Endothelial cell of umbilical vein (primary cell): ENCODE data around the gene FIGLA. TPM values are rescaled to one million over a fixed set of nuclear protein-coding genes. Genes with fewer than 3 reads are reported as not detected.

Source experiments
- BruUV-seq: library from RNA; stranded (reverse); fragments of 400-500 nt; replicated peaks from 2 replicates; lab custom pipeline; 2021; lab: Mats Ljungman, UMichigan
- CTCF ChIA-PET: fragments of 300-600, 350-600 bp; sonication (Branson Sonifier 250); formaldehyde crosslinking; loops from one replicate; lab custom pipeline; 2021; ENCODE audit warnings: antibody characterized with exemption, inconsistent platforms; lab: Charles Lee
- POLR2A ChIA-PET: fragments of 300-600, 350-600 bp; sonication (Branson Sonifier 250); formaldehyde crosslinking; loops from one replicate; lab custom pipeline; 2021; ENCODE audit warnings: antibody characterized with exemption, inconsistent platforms; lab: Charles Lee
- DNase-seq: peaks from one replicate; pipeline ENCODE4 v3.0.0-alpha.2; 2011; ENCODE audit warnings: low read depth, low spot score
- FAIRE-seq: peaks from 2 replicates; lab custom pipeline; 2011; peaks lifted over from hg19 to GRCh38; lab: Jason Lieb, UNC
- H2AFZ ChIP-seq: 2 replicates; pipeline ENCODE4 v1.6.0; 2012; ENCODE audit warnings: low read depth, low read length, control low read depth, inconsistent platforms
- H3K27ac ChIP-seq: 2 replicates; pipeline ENCODE4 v1.5.1; 2011; ENCODE audit warnings: low read depth, mild to moderate bottlenecking, control low read depth, low read length, moderate library complexity; ENCODE audit not compliant: insufficient read depth
- H3K27me3 ChIP-seq, 2 experiments: 2 replicates each; pipeline versions ENCODE4 v1.6.0 to v1.6.1; 2011; ENCODE audit warnings: low read length in 2 of 2, mixed read lengths in 1 of 2; ENCODE audit not compliant: control insufficient read depth in 2 of 2, insufficient read depth in 2 of 2
- H3K36me3 ChIP-seq, 2 experiments: 2 replicates in 1 of 2; 3 replicates in 1 of 2; pipeline ENCODE4 v1.5.1; 2011; ENCODE audit warnings: low read length in 2 of 2, mild to moderate bottlenecking in 1 of 2, moderate library complexity in 1 of 2; ENCODE audit not compliant: control insufficient read depth in 2 of 2, insufficient read depth in 2 of 2; ENCODE audit errors: extremely low read depth in 1 of 2
- H3K4me1 ChIP-seq: 3 replicates; pipeline ENCODE4 v1.5.1; 2011; ENCODE audit warnings: mild to moderate bottlenecking, low read length; ENCODE audit not compliant: control insufficient read depth, insufficient read depth; ENCODE audit errors: extremely low read depth
- H3K4me2 ChIP-seq: 2 replicates; pipeline ENCODE4 v1.6.1; 2011; ENCODE audit warnings: low read length, control low read depth, mixed read lengths; ENCODE audit not compliant: insufficient read depth
- H3K4me3 ChIP-seq, 3 experiments: fragments of 200-600 bp in 1 of 3; sonication (generic), shearing (Covaris generic) in 1 of 3; replicated peaks in 1 of 3; 2 replicates each; pipeline ENCODE4 v1.5.1; 2011 to 2016; ENCODE audit warnings: control low read depth in 3 of 3, low read length in 3 of 3, mild to moderate bottlenecking in 2 of 3, inconsistent platforms in 1 of 3, low read depth in 1 of 3, moderate library complexity in 1 of 3; ENCODE audit not compliant: insufficient read depth in 1 of 3
- H3K79me2 ChIP-seq: 2 replicates; pipeline ENCODE4 v1.6.0; 2012; ENCODE audit warnings: low read length, inconsistent platforms; ENCODE audit not compliant: control insufficient read depth, insufficient read depth
- H3K9ac ChIP-seq: replicated peaks from 2 replicates; pipeline ENCODE3; 2011; ENCODE audit warnings: low read length, control low read depth; ENCODE audit not compliant: insufficient read depth; ENCODE audit errors: extremely low read depth
- H3K9me1 ChIP-seq: replicated peaks from 3 replicates; pipeline ENCODE4 v1.6.0; 2011; ENCODE audit warnings: mild to moderate bottlenecking, low read length; ENCODE audit not compliant: control insufficient read depth, insufficient read depth; ENCODE audit errors: extremely low read depth
- H3K9me3 ChIP-seq: replicated peaks from 2 replicates; pipeline ENCODE4 v1.5.1; 2012; ENCODE audit warnings: low read length, inconsistent platforms; ENCODE audit not compliant: control insufficient read depth, insufficient read depth
- H4K20me1 ChIP-seq: replicated peaks from 2 replicates; pipeline ENCODE3; 2011; ENCODE audit warnings: mild to moderate bottlenecking, low read length; ENCODE audit not compliant: control insufficient read depth, insufficient read depth; ENCODE audit errors: extremely low read depth
- CTCF ChIP-seq, 2 donors: IDR thresholded peaks; 1 replicate in 1 of 2; 2 replicates in 1 of 2; pipeline ENCODE4 v1.5.1; 2011; ENCODE audit warnings: low read length in 2 of 2, mild to moderate bottlenecking in 2 of 2, moderate library complexity in 2 of 2, control low read depth in 1 of 2, inconsistent platforms in 1 of 2, low read depth in 1 of 2; ENCODE audit not compliant: insufficient read depth in 1 of 2; ENCODE audit errors: extremely low read depth in 1 of 2
- EZH2 ChIP-seq: IDR thresholded peaks from 2 replicates; pipeline ENCODE4 v1.6.1; 2012; ENCODE audit warnings: borderline replicate concordance, low read depth, mild to moderate bottlenecking, moderate library complexity, low read length, inconsistent platforms; ENCODE audit not compliant: severe bottlenecking
- FOS ChIP-seq: IDR thresholded peaks from 2 replicates; pipeline ENCODE4 v1.6.1; 2011; ENCODE audit warnings: mild to moderate bottlenecking, low read length, moderate library complexity, borderline replicate concordance; ENCODE audit not compliant: insufficient read depth
- GATA2 ChIP-seq: IDR thresholded peaks from 2 replicates; pipeline ENCODE4 v1.7.0; 2011; ENCODE audit warnings: low read depth, mild to moderate bottlenecking, moderate library complexity, mixed read lengths, low read length; ENCODE audit not compliant: insufficient read length, insufficient read depth
- JUN ChIP-seq: IDR thresholded peaks from 2 replicates; pipeline ENCODE4 v1.6.1; 2011; ENCODE audit warnings: borderline replicate concordance, low read depth; ENCODE audit not compliant: insufficient read length, insufficient read depth
- MAX ChIP-seq: IDR thresholded peaks from 2 replicates; pipeline ENCODE4 v1.6.1; 2011; ENCODE audit not compliant: insufficient read depth, insufficient read length
- MYC ChIP-seq: IDR thresholded peaks from one replicate; pipeline ENCODE4 v1.6.1; 2011; ENCODE audit warnings: mild to moderate bottlenecking, low read depth, low read length
- POLR2AphosphoS5 ChIP-seq: IDR thresholded peaks from 2 replicates; pipeline ENCODE4 v1.6.1; 2012; ENCODE audit warnings: low read depth, mild to moderate bottlenecking, control low read depth, low read length, moderate library complexity; ENCODE audit not compliant: insufficient read depth
- dilution Hi-C: fragments of 300-500 bp; cut with MboI; formaldehyde crosslinking; loops from one replicate; pipeline ENCODE4 v1.15.0; 2019; ENCODE audit warnings: low sequenced_read_pairs; ENCODE audit not compliant: extremely low pct_ligation_motif_present
- intact Hi-C: fragments of 100-400 bp; cut with micrococcal nuclease; formaldehyde crosslinking; loops from one replicate; pipeline ENCODE4 v1.10.0; 2022
- polyA plus RNA-seq, 4 experiments: library from polyadenylated mRNA; depleted of rRNA in 3 of 4; stranded (reverse) in 3 of 4; unstranded in 1 of 4; fragments of >200 nt; gene quantifications; 2 replicates each; pipeline versions ENCODE4 v1.2.1 to v1.2.3, GENCODE V29; 2011 to 2012; ENCODE audit warnings: missing spikeins in 1 of 4
- total RNA-seq: library from RNA; stranded (reverse); gene quantifications from 2 replicates; pipeline ENCODE4 v1.2.3, GENCODE V29; 2021

The FIGLA gene
- total and polyA plus RNA-seq, 2 donors (not counting 3 experiments of a cell fraction or from before 2014, with no cell fraction given): not detected

GRCh38 chr2:70826696-70827350 is 36.4 kb upstream of the FIGLA start:
- Histone ChIP-seq H3K4me3 (no peak overlapping the region), H2AFZ (no peak overlapping the region), H3K36me3 (no peaks in the 10 kb centered on the region), H3K9me3 (no peaks in the 10 kb centered on the region), H3K9me1 (no peaks in the 10 kb centered on the region), H3K27me3 (no peaks in the 10 kb centered on the region), H3K9ac (no peak overlapping the region), H3K4me2 (no peak overlapping the region), H3K27ac (no peak overlapping the region), H3K4me1 (peaks cover 20% of the 10 kb centered on the region), H4K20me1 (no peaks in the 10 kb centered on the region), H3K79me2 (no peaks in the 10 kb centered on the region)
- CTCF ChIA-PET: interaction anchor here (1.0 to 1.1 kb wide), 2 partner anchors 93 to 122 kb away, joined by 5 read pairs; no protein-coding TSS in a partner anchor
- DNase-seq (no peak), FAIRE-seq (peak; percentile 64)
- intact Hi-C loops (no loop called here), dilution Hi-C loops (no loop called here)
- BruUV-seq: no TSS peak
- POLR2A ChIA-PET: no interaction called here
- TF ChIP-seq MYC (no peak), FOS (no peak), GATA2 (no peak), JUN (no peak)

DNA sequence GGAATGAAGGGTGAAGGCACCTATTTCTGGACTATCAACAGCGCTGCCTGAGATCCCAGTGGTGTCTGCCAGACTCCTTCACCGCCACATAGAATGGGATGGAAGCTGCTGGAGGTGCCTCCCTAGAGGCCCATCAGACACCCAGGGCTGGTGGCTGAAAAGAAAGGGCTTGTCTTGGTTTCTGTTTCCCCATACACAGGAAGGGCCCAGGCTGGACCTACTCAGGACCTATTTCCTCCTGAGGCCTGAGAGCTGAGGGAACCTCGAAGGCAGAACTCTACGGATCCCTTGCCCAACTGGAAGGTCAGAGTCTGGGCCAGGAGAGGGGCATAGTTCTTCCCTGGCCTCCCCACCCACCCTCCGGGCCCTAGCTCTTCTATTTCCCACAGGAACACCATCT is 32.8 kb upstream of the FIGLA start:
- dilution Hi-C loops (no loop called here), intact Hi-C loops (no loop called here)
- Histone ChIP-seq H2AFZ (no peak overlapping the region), H3K36me3 (no peaks in the 10 kb centered on the region), H3K79me2 (no peaks in the 10 kb centered on the region), H3K4me2 (no peak overlapping the region), H3K27ac (no peak overlapping the region), H3K4me1 (peaks cover 2% of the 10 kb centered on the region), H3K4me3 (no peak overlapping the region), H3K27me3 (no peaks in the 10 kb centered on the region), H3K9ac (no peak overlapping the region), H3K9me1 (no peaks in the 10 kb centered on the region), H3K9me3 (no peaks in the 10 kb centered on the region), H4K20me1 (no peaks in the 10 kb centered on the region)
- FAIRE-seq: no peak
- TF ChIP-seq GATA2 (no peak), CTCF (IDR thresholded peaks at IDR 0.05; ENCODE audit: extremely low read depth in 1 of 2, insufficient read depth in 1 of 2, low read depth in 1 of 2, low read length in 2 of 2) (no peak), EZH2 (no peak), MYC (no peak), MAX (no peak), JUN (no peak), FOS (no peak), POLR2AphosphoS5 (no peak)
- no TSS peak for BruUV-seq
- no peak for DNase-seq
- ChIA-PET POLR2A (no interaction called here), CTCF (no interaction called here)
